ENCODE data around the gene PCDH9. TPM values are rescaled to one million over a fixed set of nuclear protein-coding genes. Genes with fewer than 3 reads are reported as not detected.

The PCDH9 gene
- total and polyA plus RNA-seq, 10 of the 15 experiments (the other 5 are each of a cell fraction or from before 2014, with no cell fraction given): 0.02 to 2.3 (median 0.05) TPM; not detected in 1

DNA sequence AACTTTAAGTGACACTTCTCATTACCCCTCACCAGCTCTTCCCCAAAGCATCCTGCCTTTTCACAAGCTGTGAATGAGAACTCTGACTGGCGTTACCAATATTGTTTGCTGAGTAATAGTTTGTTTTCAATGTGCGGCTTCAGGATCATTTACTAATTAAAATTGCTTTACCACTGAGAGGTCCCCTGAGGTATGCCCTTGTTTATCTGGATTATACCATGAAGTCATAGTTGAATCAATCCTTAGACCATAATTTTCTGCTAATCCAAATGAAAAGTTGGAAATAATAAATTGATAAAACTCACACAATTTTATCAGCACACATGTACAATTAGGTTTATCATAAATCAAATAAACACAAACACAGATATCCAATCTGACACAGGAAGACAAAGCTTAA lies 568.8 kb downstream of the PCDH9 start:
- CTCF ChIA-PET: no interaction called here

More for the DNA sequence above, 568.8 kb downstream of the PCDH9 start:
- H3K27ac ChIP-seq (ENCODE audit: control insufficient read depth, insufficient read depth): no peak overlapping the region
- TF ChIP-seq ZNF592 (IDR thresholded peaks at IDR 0.05) (no peak), EP300 (IDR thresholded peaks at IDR 0.05; ENCODE audit: borderline replicate concordance in 1 of 2, control insufficient read depth in 1 of 2, low read depth in 2 of 2, low read length in 2 of 2) (no peak), HDGF (IDR thresholded peaks at IDR 0.05) (no peak), JUNB (IDR thresholded peaks at IDR 0.05) (no peak), LARP7 (IDR thresholded peaks at IDR 0.05) (no peak)
- ATAC-seq (no peak), FAIRE-seq (no peak), DNase-seq (ENCODE audit: low read depth, low spot score) (no peak)
- in situ Hi-C loops (cut with MboI): no loop called here
- H3K4me2 ChIP-seq (ENCODE audit: control insufficient read depth, insufficient read depth): no peak overlapping the region
- H3K9me3 ChIP-seq (replicated peaks; ENCODE audit: control insufficient read depth, insufficient read depth, low read length): no peaks in the 10 kb centered on the region
- ChIA-PET POLR2A (no interaction called here), SMC1A (ENCODE audit: uncharacterized antibody, unreplicated experiment) (interaction anchor here (0.8 kb wide), 1 partner anchor 523 kb away, joined by 3 read pairs; no protein-coding TSS in a partner anchor), RAD21 (ENCODE audit: unreplicated experiment) (no interaction called here)
- H3K27me3 ChIP-seq (replicated peaks in 1 of 2; ENCODE audit: control insufficient read depth in 2 of 2, insufficient read depth in 2 of 2, low read length in 1 of 2): no peaks in the 10 kb centered on the region
- intact Hi-C loops (cut with micrococcal nuclease; ENCODE audit: unreplicated experiment): no loop called here
- 48% methylated on average over 2 of the region's 2 CpGs for whole genome bisulfite sequencing (ENCODE audit: insufficient coverage, insufficient replicate concordance, low lambda C conversion rate, missing lambda C conversion rate)
- H3K36me3 ChIP-seq (ENCODE audit: control insufficient read depth in 2 of 2, insufficient read depth in 2 of 2, low read length in 1 of 2): no peaks in the 10 kb centered on the region
- no peaks in the 10 kb centered on the region for H3K79me2 ChIP-seq (ENCODE audit: control insufficient read depth, insufficient read depth, low read length)
- BruUV-seq (replicated peaks): no TSS peak
- H2AFZ ChIP-seq (ENCODE audit: control insufficient read depth, low read depth, low read length): no peak overlapping the region
- no peaks in the 10 kb centered on the region for H3K4me1 ChIP-seq (ENCODE audit: control insufficient read depth, insufficient read depth, low read length)
- no peak overlapping the region for H3K9ac ChIP-seq (ENCODE audit: control insufficient read depth, insufficient read depth, low read length)
- no peak overlapping the region for H3K4me3 ChIP-seq
- H4K20me1 ChIP-seq (ENCODE audit: control insufficient read depth, insufficient read depth): no peaks in the 10 kb centered on the region
